NCI-H2196 treated with DMSO at 0.1 percent for 48 hours (cell line): Measurements from ENCODE around the gene DTNA.

ENCODE experiments used
- DNase-seq: peaks from one replicate; lab custom pipeline; 2025; ENCODE audit not compliant: unreplicated experiment; lab: John Stamatoyannopoulos, UW

Gene DTNA

GRCh38 chr18:34928754-34929335 lies 218.7 kb downstream of the DTNA start:
- DNase-seq: no peak

- no peak for DNase-seq
These were observed 219.3 kb downstream of the DTNA start for GRCh38 chr18:34929336-34929780.

GRCh38 chr18:34932363-34932762 lies 222.3 kb downstream of the DTNA start:
- DNase-seq: no peak

- no peak for DNase-seq
These were observed 222.8 kb downstream of the DTNA start for GRCh38 chr18:34932792-34933466.

- DNase-seq: no peak
These were observed 224.0 kb downstream of the DTNA start for GRCh38 chr18:34933909-34934661.

GRCh38 chr18:34936772-34937171 lies 226.7 kb downstream of the DTNA start:
- no peak for DNase-seq

- no peak for DNase-seq
These were observed 228.0 kb downstream of the DTNA start for GRCh38 chr18:34938090-34938489.
